Astrocyte of the cerebellum (primary cell): ENCODE data around the gene OR4D9.
"Not testable (repeated sequence)": the region's sequence is repeated elsewhere in the genome, so short reads cannot be mapped to it uniquely, and the experiment has no call there.

Source experiments
- DNase-seq: peaks from one replicate; pipeline ENCODE4 v3.0.0-alpha.2; 2011; ENCODE audit warnings: low read depth
- H3K4me3 ChIP-seq: 2 replicates; pipeline ENCODE4 v1.5.1; 2011; ENCODE audit warnings: mild to moderate bottlenecking, low read depth, low read length, moderate library complexity
- CTCF ChIP-seq: IDR thresholded peaks from 2 replicates; pipeline ENCODE4 v1.5.1; 2012; ENCODE audit warnings: low read length, low read depth, moderate library complexity, mild to moderate bottlenecking; ENCODE audit errors: missing control alignments
- in situ Hi-C: cut with HindIII; loops from 2 replicates; pipeline ENCODE4 v1.10.0; 2017; ENCODE audit warnings: low sequenced_read_pairs

Gene OR4D9

GRCh38 chr11:59532620-59533019 lies 21.3 kb downstream of the OR4D9 start:
- TF ChIP-seq CTCF, result no peak

GRCh38 chr11:59534676-59535075 lies 23.3 kb downstream of the OR4D9 start:
- no peak overlapping the region for H3K4me3 ChIP-seq
- in situ Hi-C loops, result no loop called here
- no peak for TF ChIP-seq CTCF
- DNase-seq, result no peak

More at GRCh38 chr11:59532620-59533019, 21.3 kb downstream of the OR4D9 start:
- in situ Hi-C loops, result no loop called here
- no peak overlapping the region for H3K4me3 ChIP-seq
- DNase-seq, result no peak

GRCh38 chr11:59542142-59542810 lies 30.9 kb downstream of the OR4D9 start:
- no peak for DNase-seq
- TF ChIP-seq CTCF, result no peak
- no peak overlapping the region for H3K4me3 ChIP-seq
- in situ Hi-C loops, result no loop called here

- in situ Hi-C loops, H3K4me3 ChIP-seq, DNase-seq: not testable (repeated sequence)
These were observed 32.4 kb downstream of the OR4D9 start for GRCh38 chr11:59543713-59544112.

GRCh38 chr11:59544869-59545178 lies 33.5 kb downstream of the OR4D9 start:
- in situ Hi-C loops, result no loop called here
- no peak for TF ChIP-seq CTCF
- no peak overlapping the region for H3K4me3 ChIP-seq
- DNase-seq, result no peak

GRCh38 chr11:59545179-59546020 lies 34.1 kb downstream of the OR4D9 start:
- no peak for DNase-seq
- in situ Hi-C loops, result no loop called here
- H3K4me3 ChIP-seq, result no peak overlapping the region
- no peak for TF ChIP-seq CTCF

GRCh38 chr11:59547605-59548308 lies 36.4 kb downstream of the OR4D9 start:
- in situ Hi-C loops, H3K4me3 ChIP-seq, DNase-seq: not testable (repeated sequence)
